ENCODE results near the gene LDB1.

- TF ChIP-seq, protein P1, sequence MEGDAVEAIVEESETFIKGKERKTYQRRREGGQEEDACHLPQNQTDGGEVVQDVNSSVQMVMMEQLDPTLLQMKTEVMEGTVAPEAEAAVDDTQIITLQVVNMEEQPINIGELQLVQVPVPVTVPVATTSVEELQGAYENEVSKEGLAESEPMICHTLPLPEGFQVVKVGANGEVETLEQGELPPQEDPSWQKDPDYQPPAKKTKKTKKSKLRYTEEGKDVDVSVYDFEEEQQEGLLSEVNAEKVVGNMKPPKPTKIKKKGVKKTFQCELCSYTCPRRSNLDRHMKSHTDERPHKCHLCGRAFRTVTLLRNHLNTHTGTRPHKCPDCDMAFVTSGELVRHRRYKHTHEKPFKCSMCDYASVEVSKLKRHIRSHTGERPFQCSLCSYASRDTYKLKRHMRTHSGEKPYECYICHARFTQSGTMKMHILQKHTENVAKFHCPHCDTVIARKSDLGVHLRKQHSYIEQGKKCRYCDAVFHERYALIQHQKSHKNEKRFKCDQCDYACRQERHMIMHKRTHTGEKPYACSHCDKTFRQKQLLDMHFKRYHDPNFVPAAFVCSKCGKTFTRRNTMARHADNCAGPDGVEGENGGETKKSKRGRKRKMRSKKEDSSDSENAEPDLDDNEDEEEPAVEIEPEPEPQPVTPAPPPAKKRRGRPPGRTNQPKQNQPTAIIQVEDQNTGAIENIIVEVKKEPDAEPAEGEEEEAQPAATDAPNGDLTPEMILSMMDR (IDR thresholded peaks at IDR 0.05) = no peak
- no peak for TF ChIP-seq POLR2A (IDR thresholded peaks at IDR 0.05)
Observed at GRCh38 chr10:102141583-102142107, 21.5 kb upstream of the LDB1 start.

Data from heart left ventricle (tissue), 13 donors.